ENCODE measurements around the gene AKT3.

DNA sequence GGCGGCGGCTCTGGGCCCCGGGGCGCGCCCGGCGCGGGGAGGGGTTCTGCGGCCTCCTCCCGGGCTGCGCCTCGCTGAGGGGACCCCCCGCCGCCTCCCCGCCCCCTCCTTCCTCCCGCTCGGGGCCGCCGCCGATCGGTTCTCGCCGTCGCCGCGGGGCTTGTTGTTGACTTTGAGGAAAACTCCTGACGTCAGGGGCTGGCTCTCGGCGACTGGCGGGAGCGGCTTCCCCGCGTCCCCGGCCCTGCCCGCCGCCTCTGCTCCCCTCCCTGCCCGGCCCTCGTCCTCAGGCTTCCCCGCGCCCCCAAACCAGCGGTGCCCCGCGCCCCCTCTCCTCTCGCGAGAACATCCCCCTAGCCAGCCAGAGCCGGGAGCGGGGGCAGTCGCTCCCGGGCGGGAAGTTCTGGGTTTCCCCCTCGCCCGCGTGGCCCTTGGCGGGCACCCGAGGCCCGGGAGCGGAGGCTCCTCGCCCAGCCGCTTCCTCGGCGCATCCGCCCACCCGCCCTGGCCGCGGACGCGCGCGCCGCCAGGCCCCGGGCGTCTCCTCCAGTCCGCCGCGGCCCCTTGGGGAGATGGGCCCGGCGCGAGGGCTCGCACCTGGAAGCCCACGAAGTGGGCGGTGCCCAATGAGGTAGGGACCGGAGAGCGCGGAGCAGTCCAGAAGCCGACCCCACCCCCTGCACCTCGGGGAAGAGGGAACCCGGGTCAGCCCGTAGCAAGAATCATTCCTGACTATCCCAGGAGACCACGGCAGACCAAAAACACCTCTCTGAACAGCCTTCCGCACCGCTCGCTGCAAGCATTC lies 611 bp upstream of the AKT3 start:
- TF ChIP-seq EZH2 (IDR thresholded peaks at IDR 0.05; ENCODE audit: borderline replicate concordance), result no peak
- TF ChIP-seq, protein P1, sequence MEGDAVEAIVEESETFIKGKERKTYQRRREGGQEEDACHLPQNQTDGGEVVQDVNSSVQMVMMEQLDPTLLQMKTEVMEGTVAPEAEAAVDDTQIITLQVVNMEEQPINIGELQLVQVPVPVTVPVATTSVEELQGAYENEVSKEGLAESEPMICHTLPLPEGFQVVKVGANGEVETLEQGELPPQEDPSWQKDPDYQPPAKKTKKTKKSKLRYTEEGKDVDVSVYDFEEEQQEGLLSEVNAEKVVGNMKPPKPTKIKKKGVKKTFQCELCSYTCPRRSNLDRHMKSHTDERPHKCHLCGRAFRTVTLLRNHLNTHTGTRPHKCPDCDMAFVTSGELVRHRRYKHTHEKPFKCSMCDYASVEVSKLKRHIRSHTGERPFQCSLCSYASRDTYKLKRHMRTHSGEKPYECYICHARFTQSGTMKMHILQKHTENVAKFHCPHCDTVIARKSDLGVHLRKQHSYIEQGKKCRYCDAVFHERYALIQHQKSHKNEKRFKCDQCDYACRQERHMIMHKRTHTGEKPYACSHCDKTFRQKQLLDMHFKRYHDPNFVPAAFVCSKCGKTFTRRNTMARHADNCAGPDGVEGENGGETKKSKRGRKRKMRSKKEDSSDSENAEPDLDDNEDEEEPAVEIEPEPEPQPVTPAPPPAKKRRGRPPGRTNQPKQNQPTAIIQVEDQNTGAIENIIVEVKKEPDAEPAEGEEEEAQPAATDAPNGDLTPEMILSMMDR (IDR thresholded peaks at IDR 0.05; ENCODE audit: poor library complexity), result no peak
